Esophagus squamous epithelium (tissue), 5 donors: ENCODE measurements around the gene RAB20. TPM values are rescaled to one million over a fixed set of nuclear protein-coding genes. Genes with fewer than 3 reads are reported as not detected.

Source experiments
- DNase-seq: peaks from one replicate; lab custom pipeline; 2025; lab: John Stamatoyannopoulos, UW
- H3K27ac ChIP-seq, 4 donors: fragments of 200-600 bp; sonication (generic); one replicate each; pipeline ENCODE4 v1.5.1; 2016 to 2019; ENCODE audit warnings: mild to moderate bottlenecking in 1 of 4
- H3K27me3 ChIP-seq, 4 donors: fragments of 200-600 bp; sonication (generic); 1 replicate in 3 of 4; 2 replicates in 1 of 4; pipeline versions ENCODE4 v1.5.1 to v1.6.0; 2017 to 2021; ENCODE audit warnings: antibody characterized with exemption in 1 of 4
- H3K36me3 ChIP-seq, 3 donors: fragments of 200-600 bp; sonication (generic); one replicate each; pipeline ENCODE4 v1.5.1; 2016 to 2019
- H3K4me1 ChIP-seq, 3 donors: fragments of 200-600 bp; sonication (generic); one replicate each; pipeline ENCODE4 v1.5.1; 2017 to 2019
- H3K4me3 ChIP-seq, 4 donors: fragments of 200-600 bp; sonication (generic); 1 replicate in 3 of 4; 2 replicates in 1 of 4; pipeline ENCODE4 v1.5.1; 2016 to 2019; ENCODE audit warnings: mild to moderate bottlenecking in 2 of 4, moderate library complexity in 1 of 4
- H3K9me3 ChIP-seq, 3 donors: fragments of 200-600 bp; sonication (generic); one replicate each; pipeline ENCODE4 v1.5.1; 2016 to 2019
- POLR2A ChIP-seq, 4 donors: fragments of 450-650 bp; IDR thresholded peaks; one replicate each; pipeline ENCODE4 v1.6.1; 2017; ENCODE audit warnings: antibody characterized with exemption in 4 of 4, mild to moderate bottlenecking in 4 of 4, moderate library complexity in 3 of 4
- WGBS, 2 donors: methylation state at CpG; one replicate each; pipeline ENCODE4 v1.1.5; 2018; 5-methylcytosine and 5-hydroxymethylcytosine counted together
- intact Hi-C: fragments of 100-400 bp; cut with DNase I; formaldehyde crosslinking; loops from one replicate; pipeline ENCODE4 v1.15.0; 2022
- total RNA-seq, 4 donors: library from RNA; depleted of rRNA; stranded (reverse); fragments of >200 nt; gene quantifications; one replicate each; pipeline ENCODE4 v1.1.0, GENCODE V29; 2016
- TF ChIP-seq, protein P1 (sequence below), 6 experiments: fragments of 450-650 bp in 4 of 6; fragments of 200-600 bp in 2 of 6; sonication (generic) in 2 of 6; IDR thresholded peaks; one replicate each; pipeline ENCODE4 v1.5.1; 2016 to 2019; ENCODE audit warnings: antibody characterized with exemption in 6 of 6, mild to moderate bottlenecking in 4 of 6, moderate library complexity in 4 of 6
- donor health status: DM: yes; HTN: yes; CAD: no.

Gene RAB20
- total RNA-seq, 4 donors from 2014 or later = 1.3 to 7.2 (median 4.3) TPM

DNA sequence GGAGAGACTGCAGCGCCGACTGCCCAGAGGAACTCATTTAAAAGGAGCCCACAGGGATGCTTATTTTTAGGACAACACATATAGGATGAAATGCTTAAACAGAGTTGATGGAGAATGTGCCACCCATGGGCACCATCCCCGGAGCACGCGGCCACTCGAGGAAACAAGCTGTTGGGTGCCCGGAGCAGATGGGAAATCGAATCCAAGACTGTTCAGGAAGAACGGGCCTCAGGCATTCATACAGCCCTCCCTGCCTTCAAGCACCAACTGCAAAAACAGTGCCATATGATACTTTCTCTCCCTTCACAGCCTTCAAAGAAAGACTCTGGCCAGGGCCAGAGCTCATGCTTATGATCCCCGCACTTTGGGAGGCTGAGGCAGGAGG, 40.2 kb downstream of the RAB20 start:
- no peak overlapping the region for H3K4me3 ChIP-seq
- WGBS, 2 donors = 72 to 80% methylated on average over 9 to 10 of the region's 10 CpGs
- TF ChIP-seq, protein P1, sequence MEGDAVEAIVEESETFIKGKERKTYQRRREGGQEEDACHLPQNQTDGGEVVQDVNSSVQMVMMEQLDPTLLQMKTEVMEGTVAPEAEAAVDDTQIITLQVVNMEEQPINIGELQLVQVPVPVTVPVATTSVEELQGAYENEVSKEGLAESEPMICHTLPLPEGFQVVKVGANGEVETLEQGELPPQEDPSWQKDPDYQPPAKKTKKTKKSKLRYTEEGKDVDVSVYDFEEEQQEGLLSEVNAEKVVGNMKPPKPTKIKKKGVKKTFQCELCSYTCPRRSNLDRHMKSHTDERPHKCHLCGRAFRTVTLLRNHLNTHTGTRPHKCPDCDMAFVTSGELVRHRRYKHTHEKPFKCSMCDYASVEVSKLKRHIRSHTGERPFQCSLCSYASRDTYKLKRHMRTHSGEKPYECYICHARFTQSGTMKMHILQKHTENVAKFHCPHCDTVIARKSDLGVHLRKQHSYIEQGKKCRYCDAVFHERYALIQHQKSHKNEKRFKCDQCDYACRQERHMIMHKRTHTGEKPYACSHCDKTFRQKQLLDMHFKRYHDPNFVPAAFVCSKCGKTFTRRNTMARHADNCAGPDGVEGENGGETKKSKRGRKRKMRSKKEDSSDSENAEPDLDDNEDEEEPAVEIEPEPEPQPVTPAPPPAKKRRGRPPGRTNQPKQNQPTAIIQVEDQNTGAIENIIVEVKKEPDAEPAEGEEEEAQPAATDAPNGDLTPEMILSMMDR (IDR thresholded peaks at IDR 0.05) = no peak
- no peak for TF ChIP-seq POLR2A (IDR thresholded peaks at IDR 0.05)
- peaks cover 3 to 44% (median 5%) of the 10 kb centered on the region in 3 donors for H3K4me1 ChIP-seq
- no peaks in the 10 kb centered on the region for H3K9me3 ChIP-seq
- intact Hi-C loops = no loop called here
- no peaks in the 10 kb centered on the region for H3K36me3 ChIP-seq
- no peak for DNase-seq
- peak overlapping the region; percentile 14 to 72 (median 70) for H3K27ac ChIP-seq
- H3K27me3 ChIP-seq = no peaks in the 10 kb centered on the region

DNA sequence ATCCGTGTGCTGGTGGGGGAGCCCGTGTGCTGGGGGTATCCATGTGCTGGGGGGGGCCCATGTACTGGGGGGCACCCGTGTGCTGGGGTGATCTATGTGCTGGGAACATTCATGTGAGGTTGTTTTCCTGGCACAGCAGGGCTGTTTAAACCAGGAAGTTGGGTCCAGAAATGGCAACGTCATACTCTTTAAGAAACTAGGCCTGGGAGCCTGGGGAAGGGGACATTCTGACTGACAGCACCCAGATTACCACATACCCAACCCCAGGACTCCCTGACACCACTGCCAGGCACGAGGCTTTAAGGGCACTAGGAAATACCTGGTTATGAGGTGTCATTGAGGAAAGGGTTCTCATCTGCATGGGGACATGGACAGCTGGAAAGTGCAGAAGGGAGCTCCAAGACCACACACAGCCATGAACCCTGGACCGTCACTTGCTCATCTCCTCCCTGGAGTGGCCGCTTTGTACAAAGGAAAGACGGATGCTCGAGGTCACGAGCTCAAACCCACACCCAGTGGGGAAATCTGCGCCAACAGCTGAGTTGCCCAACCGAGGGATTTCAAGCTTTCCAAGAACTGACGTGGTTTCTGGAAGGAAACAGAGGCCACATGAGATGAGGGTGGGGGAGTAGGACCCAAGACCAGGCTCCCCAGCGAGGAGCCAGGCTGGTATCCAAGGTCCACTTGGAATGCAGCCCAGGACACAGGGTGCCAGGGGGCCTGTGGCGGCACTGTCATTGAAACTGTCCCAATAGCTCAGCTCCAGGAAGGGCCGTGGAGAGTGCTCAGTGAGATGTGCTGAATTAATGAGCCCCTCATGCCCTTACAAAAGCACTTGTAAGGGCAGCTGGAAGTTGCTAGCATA, 40.9 kb downstream of the RAB20 start:
- Histone ChIP-seq H3K4me1 (peaks cover 3 to 39% (median 5%) of the 10 kb centered on the region in 3 donors), H3K27me3 (no peaks in the 10 kb centered on the region), H3K36me3 (no peaks in the 10 kb centered on the region), H3K27ac (peak overlapping the region; percentile 14 to 72 (median 70)), H3K9me3 (no peaks in the 10 kb centered on the region), H3K4me3 (no peak overlapping the region)
- 52 to 61% methylated on average over 11 of the region's 16 CpGs for WGBS, 2 donors
- no peak for DNase-seq
- intact Hi-C loops = no loop called here
- TF ChIP-seq, protein P1 (IDR thresholded peaks at IDR 0.05) = no peak
- TF ChIP-seq POLR2A (IDR thresholded peaks at IDR 0.05) = no peak

DNA sequence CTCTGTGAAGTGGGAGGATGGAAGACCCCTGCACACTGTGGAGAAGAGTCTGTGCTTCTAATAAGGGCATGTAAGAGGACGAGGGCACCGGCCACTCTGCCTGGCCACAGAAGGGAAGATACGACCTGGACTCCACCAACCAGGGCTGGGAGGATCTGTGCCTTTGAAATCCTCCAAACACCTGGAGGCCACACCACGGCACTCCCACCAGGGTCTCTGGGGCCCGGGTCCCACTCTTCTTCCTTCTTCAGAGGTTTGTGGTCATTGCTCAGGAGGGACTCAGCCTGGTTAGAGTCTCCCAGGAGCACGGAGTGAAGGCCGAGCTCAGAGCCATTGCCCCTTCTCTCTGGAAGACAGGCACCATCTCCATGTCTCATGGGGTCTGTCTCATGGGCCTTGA, 42.0 kb downstream of the RAB20 start:
- DNase-seq = no peak
- intact Hi-C loops = no loop called here
- Histone ChIP-seq H3K27me3 (no peaks in the 10 kb centered on the region), H3K27ac (peak overlapping the region in 3 of 4 donors; percentile 66 to 72 (median 70)), H3K9me3 (no peaks in the 10 kb centered on the region), H3K4me1 (peaks cover 1 to 27% (median 2%) of the 10 kb centered on the region in 3 donors), H3K4me3 (no peak overlapping the region), H3K36me3 (no peaks in the 10 kb centered on the region)
- TF ChIP-seq, protein P1 (IDR thresholded peaks at IDR 0.05) = no peak
- no peak for TF ChIP-seq POLR2A (IDR thresholded peaks at IDR 0.05)
- 82 to 92% methylated on average over 2 to 7 of the region's 7 CpGs for WGBS, 2 donors

DNA sequence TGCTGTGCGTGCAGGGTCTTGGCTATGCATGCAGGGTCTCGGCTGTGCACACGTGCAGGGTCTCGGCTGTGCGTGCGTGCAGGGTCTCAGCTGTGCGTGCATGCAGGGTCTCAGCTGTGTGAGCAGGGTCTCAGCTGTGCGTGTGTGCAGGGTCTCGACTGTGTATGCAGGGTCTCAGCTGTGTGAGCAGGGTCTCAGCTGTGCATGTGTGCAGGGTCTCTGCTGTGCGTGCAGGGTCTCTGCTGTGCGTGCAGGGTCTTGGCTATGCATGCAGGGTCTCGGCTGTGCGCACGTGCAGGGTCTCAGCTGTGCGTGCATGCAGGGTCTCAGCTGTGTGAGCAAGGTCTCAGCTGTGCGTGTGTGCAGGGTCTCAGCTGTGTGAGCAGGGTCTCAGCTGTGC, 42.5 kb downstream of the RAB20 start:
- TF ChIP-seq POLR2A (IDR thresholded peaks at IDR 0.05) = no peak
- TF ChIP-seq, protein P1 (IDR thresholded peaks at IDR 0.05) = no peak
- Histone ChIP-seq H3K9me3 (no peaks in the 10 kb centered on the region), H3K36me3 (no peaks in the 10 kb centered on the region), H3K27me3 (no peaks in the 10 kb centered on the region), H3K4me1 (peaks cover 0 to 23% (median 0%) of the 10 kb centered on the region in 3 donors), H3K4me3 (no peak overlapping the region), H3K27ac (no peak overlapping the region)
- intact Hi-C loops = no loop called here
- DNase-seq = no peak
- 73 to 86% methylated on average over 6 to 11 of the region's 16 CpGs for WGBS, 2 donors

GRCh38 chr13:110518571-110518970, 43.0 kb downstream of the RAB20 start:
- peaks cover 0 to 20% (median 0%) of the 10 kb centered on the region in 3 donors for H3K4me1 ChIP-seq
- no peak overlapping the region for H3K27ac ChIP-seq
- H3K4me3 ChIP-seq = no peak overlapping the region
- H3K27me3 ChIP-seq = no peaks in the 10 kb centered on the region
- intact Hi-C loops = no loop called here
- TF ChIP-seq, protein P1 (IDR thresholded peaks at IDR 0.05) = no peak
- no peak for TF ChIP-seq POLR2A (IDR thresholded peaks at IDR 0.05)
- no peak for DNase-seq
- no peaks in the 10 kb centered on the region for H3K9me3 ChIP-seq
- H3K36me3 ChIP-seq = no peaks in the 10 kb centered on the region
- 89 to 96% methylated on average over 3 to 4 of the region's 11 CpGs for WGBS, 2 donors
